Keratinocyte (primary cell): ENCODE measurements around the gene EVI5L. TPM values are rescaled to one million over a fixed set of nuclear protein-coding genes. Genes with fewer than 3 reads are reported as not detected.

Source experiments
- DNase-seq: peaks from one replicate; pipeline ENCODE4 v3.0.0-alpha.2; 2011; ENCODE audit warnings: low read depth, missing footprints, low spot score
- FAIRE-seq: peaks from 2 replicates; lab custom pipeline; 2011; peaks lifted over from hg19 to GRCh38; lab: Jason Lieb, UNC
- H2AFZ ChIP-seq: 2 replicates; pipeline ENCODE4 v1.6.0; 2012; ENCODE audit warnings: low read length, control low read depth, inconsistent platforms; ENCODE audit not compliant: control insufficient read depth
- H3K27ac ChIP-seq: 2 replicates; pipeline ENCODE4 v1.5.1; 2011; ENCODE audit warnings: low read length; ENCODE audit not compliant: control insufficient read depth, insufficient read depth
- H3K27me3 ChIP-seq: 3 replicates; pipeline ENCODE4 v1.6.0; 2011; ENCODE audit warnings: low read length; ENCODE audit not compliant: control insufficient read depth, insufficient read depth; ENCODE audit errors: extremely low read depth
- H3K36me3 ChIP-seq, 2 experiments: 2 replicates in 1 of 2; 3 replicates in 1 of 2; pipeline ENCODE4 v1.5.1; 2011; ENCODE audit warnings: low read length in 2 of 2, mild to moderate bottlenecking in 1 of 2; ENCODE audit not compliant: control insufficient read depth in 2 of 2, insufficient read depth in 2 of 2; ENCODE audit errors: extremely low read depth in 1 of 2
- H3K4me1 ChIP-seq: 3 replicates; pipeline ENCODE4 v1.5.1; 2011; ENCODE audit warnings: low read length; ENCODE audit not compliant: control insufficient read depth, insufficient read depth; ENCODE audit errors: extremely low read depth
- H3K4me2 ChIP-seq: 3 replicates; pipeline ENCODE4 v1.6.0; 2011; ENCODE audit warnings: low read depth, low read length; ENCODE audit not compliant: control insufficient read depth, insufficient read depth; ENCODE audit errors: extremely low read depth
- H3K4me3 ChIP-seq, 3 experiments: fragments of 200-600 bp in 1 of 3; sonication (generic) in 1 of 3; 2 replicates in 2 of 3; 3 replicates in 1 of 3; pipeline ENCODE4 v1.5.1; 2011 to 2016; ENCODE audit warnings: low read length in 3 of 3, mild to moderate bottlenecking in 3 of 3, control low read depth in 2 of 3, inconsistent platforms in 1 of 3, low read depth in 1 of 3, mixed read lengths in 1 of 3, mixed run types in 1 of 3, moderate library complexity in 1 of 3; ENCODE audit not compliant: control insufficient read depth in 2 of 3, insufficient read depth in 2 of 3; ENCODE audit errors: extremely low read depth in 1 of 3
- H3K79me2 ChIP-seq: 2 replicates; pipeline ENCODE4 v1.6.0; 2012; ENCODE audit warnings: low read length; ENCODE audit not compliant: control insufficient read depth, insufficient read depth
- H3K9ac ChIP-seq: 3 replicates; pipeline ENCODE4 v1.6.0; 2011; ENCODE audit warnings: low read length; ENCODE audit not compliant: control insufficient read depth, insufficient read depth; ENCODE audit errors: extremely low read depth
- H3K9me1 ChIP-seq: 3 replicates; pipeline ENCODE4 v1.6.0; 2011; ENCODE audit warnings: low read length; ENCODE audit not compliant: control insufficient read depth, insufficient read depth; ENCODE audit errors: extremely low read depth
- H3K9me3 ChIP-seq: 2 replicates; pipeline ENCODE4 v1.5.1; 2012; ENCODE audit warnings: low read depth, low read length; ENCODE audit not compliant: control insufficient read depth
- H4K20me1 ChIP-seq: 3 replicates; pipeline ENCODE4 v1.6.0; 2011; ENCODE audit warnings: low read length; ENCODE audit not compliant: control insufficient read depth, insufficient read depth; ENCODE audit errors: extremely low read depth
- EZH2 ChIP-seq: IDR thresholded peaks from one replicate; pipeline ENCODE4 v1.6.1; 2012; ENCODE audit warnings: inconsistent platforms, mild to moderate bottlenecking, low read length, moderate library complexity
- dilution Hi-C: fragments of 300-500 bp; cut with MboI; formaldehyde crosslinking; loops from one replicate; pipeline ENCODE4 v1.7.0; 2020; ENCODE audit warnings: low sequenced_read_pairs; ENCODE audit not compliant: extremely low pct_ligation_motif_present
- polyA plus RNA-seq, 5 experiments: library from polyadenylated mRNA; depleted of rRNA in 3 of 5; stranded (reverse) in 3 of 5; stranded (forward) in 1 of 5; unstranded in 1 of 5; fragments of >200 nt; gene quantifications; 1 replicate in 1 of 5; 2 replicates in 3 of 5; 3 replicates in 1 of 5; pipeline versions ENCODE4 v1.2.1 to v1.2.3, GENCODE V29; 2011 to 2012; ENCODE audit warnings: missing spikeins in 2 of 5, low read depth in 1 of 5, low replicate concordance in 1 of 5
- TF ChIP-seq, protein P1 (sequence below), 3 experiments: IDR thresholded peaks in 1 of 3; conservative IDR thresholded peaks in 1 of 3; optimal IDR thresholded peaks in 1 of 3; 2 replicates in 2 of 3; 3 replicates in 1 of 3; pipeline versions ENCODE3 to v1.5.1; 2011; ENCODE audit warnings: low read length in 3 of 3, mild to moderate bottlenecking in 3 of 3, moderate library complexity in 2 of 3, control low read depth in 1 of 3, inconsistent platforms in 1 of 3; ENCODE audit not compliant: insufficient read depth in 2 of 3; ENCODE audit errors: extremely low read depth in 1 of 3

EVI5L gene
- polyA plus RNA-seq, 1 donor (not counting 4 experiments of a cell fraction or from before 2014, with no cell fraction given), result 7.5 TPM

DNA sequence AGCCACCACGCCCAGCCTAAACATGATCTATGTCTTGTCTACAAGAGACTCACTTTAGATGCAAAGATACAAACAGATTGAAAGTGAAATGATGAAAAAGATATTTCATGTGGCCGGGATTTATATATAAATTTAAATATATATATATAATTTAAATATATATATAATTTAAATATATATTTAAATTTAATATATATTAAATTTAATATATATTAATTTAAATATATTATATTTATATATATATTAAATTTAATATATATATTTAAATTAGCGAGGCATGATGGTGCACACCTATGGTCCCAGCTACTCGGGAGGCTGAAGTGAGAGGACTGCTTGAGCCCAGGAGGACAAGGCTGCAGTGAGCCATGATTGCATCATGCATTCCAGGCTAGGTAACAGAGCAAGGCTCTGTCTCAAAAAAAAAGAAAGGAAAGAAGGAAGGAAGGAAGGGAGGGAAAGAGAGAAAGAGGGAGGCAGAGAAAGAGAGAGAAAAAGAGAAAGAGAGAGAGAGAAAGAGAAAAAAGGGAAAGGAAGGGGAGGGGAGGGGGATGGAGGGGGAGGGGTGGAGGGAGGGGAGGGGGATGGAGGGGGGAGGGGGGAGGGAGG, 7.0 kb upstream of the EVI5L start:
- dilution Hi-C loops, result no loop called here
- H2AFZ ChIP-seq, result no peak overlapping the region
- H3K9ac ChIP-seq, result no peak overlapping the region
- no peaks in the 10 kb centered on the region for H3K27me3 ChIP-seq
- FAIRE-seq (no peak), DNase-seq (no peak)
- H3K4me3 ChIP-seq, result no peak overlapping the region
- H3K9me1 ChIP-seq, result no peaks in the 10 kb centered on the region
- H3K36me3 ChIP-seq, result no peaks in the 10 kb centered on the region
- H3K79me2 ChIP-seq, result no peaks in the 10 kb centered on the region
- no peaks in the 10 kb centered on the region for H3K9me3 ChIP-seq
- H3K4me2 ChIP-seq, result no peak overlapping the region
- no peak overlapping the region for H3K27ac ChIP-seq
- no peaks in the 10 kb centered on the region for H4K20me1 ChIP-seq
- TF ChIP-seq, protein P1, sequence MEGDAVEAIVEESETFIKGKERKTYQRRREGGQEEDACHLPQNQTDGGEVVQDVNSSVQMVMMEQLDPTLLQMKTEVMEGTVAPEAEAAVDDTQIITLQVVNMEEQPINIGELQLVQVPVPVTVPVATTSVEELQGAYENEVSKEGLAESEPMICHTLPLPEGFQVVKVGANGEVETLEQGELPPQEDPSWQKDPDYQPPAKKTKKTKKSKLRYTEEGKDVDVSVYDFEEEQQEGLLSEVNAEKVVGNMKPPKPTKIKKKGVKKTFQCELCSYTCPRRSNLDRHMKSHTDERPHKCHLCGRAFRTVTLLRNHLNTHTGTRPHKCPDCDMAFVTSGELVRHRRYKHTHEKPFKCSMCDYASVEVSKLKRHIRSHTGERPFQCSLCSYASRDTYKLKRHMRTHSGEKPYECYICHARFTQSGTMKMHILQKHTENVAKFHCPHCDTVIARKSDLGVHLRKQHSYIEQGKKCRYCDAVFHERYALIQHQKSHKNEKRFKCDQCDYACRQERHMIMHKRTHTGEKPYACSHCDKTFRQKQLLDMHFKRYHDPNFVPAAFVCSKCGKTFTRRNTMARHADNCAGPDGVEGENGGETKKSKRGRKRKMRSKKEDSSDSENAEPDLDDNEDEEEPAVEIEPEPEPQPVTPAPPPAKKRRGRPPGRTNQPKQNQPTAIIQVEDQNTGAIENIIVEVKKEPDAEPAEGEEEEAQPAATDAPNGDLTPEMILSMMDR (optimal IDR thresholded peaks at IDR 0.05 in 1 of 3, IDR thresholded peaks at IDR 0.05 in 1 of 3, conservative IDR thresholded peaks at IDR 0.05 in 1 of 3; ENCODE audit: extremely low read depth in 1 of 3, insufficient read depth in 2 of 3, low read length in 3 of 3), result no peak
- no peak for TF ChIP-seq EZH2
- no peaks in the 10 kb centered on the region for H3K4me1 ChIP-seq

DNA sequence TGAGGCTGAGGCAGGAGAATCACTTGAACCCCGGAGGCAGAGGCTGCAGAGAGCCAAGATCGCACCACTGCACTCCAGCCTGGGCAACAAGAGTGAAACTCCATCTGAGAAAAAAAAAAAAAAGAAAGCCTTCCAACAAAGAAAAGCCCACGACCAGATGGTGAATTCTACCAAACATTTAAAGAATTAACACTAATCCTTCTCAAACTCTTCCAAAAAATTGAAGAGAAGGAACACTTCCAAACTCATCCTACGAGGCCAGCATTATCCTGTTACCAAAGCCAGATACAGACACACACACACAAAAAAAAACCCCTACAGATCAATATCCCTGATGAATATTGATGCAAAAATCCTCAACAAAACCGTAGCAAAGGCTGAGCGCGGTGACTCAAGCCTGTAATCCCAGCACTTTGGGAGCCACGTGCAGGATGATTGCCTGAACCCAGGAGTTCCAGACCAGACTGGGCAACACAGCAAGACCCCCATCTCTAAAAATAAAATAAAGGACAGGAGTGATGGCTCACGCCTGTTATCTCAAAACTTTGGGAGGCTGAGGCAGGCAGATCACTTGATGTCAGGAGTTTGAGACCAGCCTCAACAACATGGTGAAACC, 6.2 kb upstream of the EVI5L start:
- no peak for DNase-seq
- Histone ChIP-seq H3K9me1 (no peaks in the 10 kb centered on the region), H3K4me1 (peaks cover under 1% of the 10 kb centered on the region), H3K9ac (no peak overlapping the region), H4K20me1 (no peaks in the 10 kb centered on the region), H3K4me2 (no peak overlapping the region), H3K79me2 (no peaks in the 10 kb centered on the region), H2AFZ (no peak overlapping the region), H3K27me3 (no peaks in the 10 kb centered on the region), H3K27ac (no peak overlapping the region), H3K36me3 (no peaks in the 10 kb centered on the region), H3K9me3 (no peaks in the 10 kb centered on the region), H3K4me3 (no peak overlapping the region)
- FAIRE-seq, result no peak
- no peak for TF ChIP-seq EZH2
- dilution Hi-C loops, result no loop called here
